GM12875 (cell line): ENCODE results near the gene PTPRU.

Source experiments
- H3K4me3 ChIP-seq: one replicate; pipeline ENCODE4 v1.5.1; 2011; ENCODE audit warnings: low read depth, low read length, control low read depth
- CTCF ChIP-seq: IDR thresholded peaks from 2 replicates; pipeline ENCODE4 v1.5.1; 2011; ENCODE audit warnings: low read depth, mild to moderate bottlenecking, control low read depth, inconsistent platforms, low read length, moderate library complexity, borderline replicate concordance; ENCODE audit not compliant: insufficient read depth

PTPRU gene

GRCh38 chr1:29343908-29344307 is 107.6 kb downstream of the PTPRU start:
- TF ChIP-seq CTCF: no peak
- no peak overlapping the region for H3K4me3 ChIP-seq

- H3K4me3 ChIP-seq: no peak overlapping the region
- no peak for TF ChIP-seq CTCF
These were observed 108.0 kb downstream of the PTPRU start for GRCh38 chr1:29344336-29344735.

- H3K4me3 ChIP-seq: no peak overlapping the region
- TF ChIP-seq CTCF: no peak
These were observed 110.3 kb downstream of the PTPRU start for GRCh38 chr1:29346576-29346975.

- H3K4me3 ChIP-seq: no peak overlapping the region
- TF ChIP-seq CTCF: no peak
These were observed 113.7 kb downstream of the PTPRU start for GRCh38 chr1:29349871-29350491.

GRCh38 chr1:29352719-29353420 is 116.5 kb downstream of the PTPRU start:
- TF ChIP-seq CTCF: no peak

GRCh38 chr1:29354511-29355098 is 118.3 kb downstream of the PTPRU start:
- H3K4me3 ChIP-seq: no peak overlapping the region

More at GRCh38 chr1:29352719-29353420, 116.5 kb downstream of the PTPRU start:
- H3K4me3 ChIP-seq: no peak overlapping the region

More at GRCh38 chr1:29354511-29355098, 118.3 kb downstream of the PTPRU start:
- no peak for TF ChIP-seq CTCF
